Retina (tissue), 1 donor: ENCODE data around the gene TYW3.

ENCODE experiments used
- DNase-seq: peaks from one replicate; pipeline ENCODE4 v3.0.0-alpha.2; 2016

The TYW3 gene, protein sequence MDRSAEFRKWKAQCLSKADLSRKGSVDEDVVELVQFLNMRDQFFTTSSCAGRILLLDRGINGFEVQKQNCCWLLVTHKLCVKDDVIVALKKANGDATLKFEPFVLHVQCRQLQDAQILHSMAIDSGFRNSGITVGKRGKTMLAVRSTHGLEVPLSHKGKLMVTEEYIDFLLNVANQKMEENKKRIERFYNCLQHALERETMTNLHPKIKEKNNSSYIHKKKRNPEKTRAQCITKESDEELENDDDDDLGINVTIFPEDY

GRCh38 chr1:74732960-74733603, at the start of gene TYW3, which contains the start of gene CRYZ:
TSS of gene TYW3 (plus strand) at chr1:74733152. CDS start at chr1:74733245, 93 bp downstream.
TSS of gene CRYZ (minus strand) at chr1:74733050. CDS start at chr1:74724821, 8,229 bp downstream.
- peak; percentile 94 for DNase-seq

DNA sequence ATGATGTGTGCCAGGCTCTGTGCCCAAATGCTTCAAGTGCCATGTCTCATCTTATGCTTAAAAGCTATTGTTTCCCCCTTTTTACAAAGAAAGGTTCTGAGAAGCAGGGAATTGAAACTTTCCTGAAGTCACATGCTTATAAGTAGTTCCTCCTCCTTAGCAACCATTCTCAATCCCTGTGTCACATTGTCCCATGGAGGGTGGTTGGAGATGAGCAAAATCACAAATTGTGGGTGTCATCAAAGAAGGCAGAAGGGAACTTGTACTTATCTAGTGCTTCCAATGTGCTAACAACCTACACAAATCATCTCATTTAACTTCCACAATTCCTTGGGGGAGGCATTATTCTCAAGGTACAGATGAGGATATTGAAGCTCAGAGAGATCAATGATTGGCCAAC, 49.3 kb upstream of the TYW3 start:
- no peak for DNase-seq

GRCh38 chr1:74684301-74684700, 48.7 kb upstream of the TYW3 start:
- DNase-seq = no peak

GRCh38 chr1:74686928-74687327, 46.0 kb upstream of the TYW3 start:
- DNase-seq = peak; percentile 21

DNA sequence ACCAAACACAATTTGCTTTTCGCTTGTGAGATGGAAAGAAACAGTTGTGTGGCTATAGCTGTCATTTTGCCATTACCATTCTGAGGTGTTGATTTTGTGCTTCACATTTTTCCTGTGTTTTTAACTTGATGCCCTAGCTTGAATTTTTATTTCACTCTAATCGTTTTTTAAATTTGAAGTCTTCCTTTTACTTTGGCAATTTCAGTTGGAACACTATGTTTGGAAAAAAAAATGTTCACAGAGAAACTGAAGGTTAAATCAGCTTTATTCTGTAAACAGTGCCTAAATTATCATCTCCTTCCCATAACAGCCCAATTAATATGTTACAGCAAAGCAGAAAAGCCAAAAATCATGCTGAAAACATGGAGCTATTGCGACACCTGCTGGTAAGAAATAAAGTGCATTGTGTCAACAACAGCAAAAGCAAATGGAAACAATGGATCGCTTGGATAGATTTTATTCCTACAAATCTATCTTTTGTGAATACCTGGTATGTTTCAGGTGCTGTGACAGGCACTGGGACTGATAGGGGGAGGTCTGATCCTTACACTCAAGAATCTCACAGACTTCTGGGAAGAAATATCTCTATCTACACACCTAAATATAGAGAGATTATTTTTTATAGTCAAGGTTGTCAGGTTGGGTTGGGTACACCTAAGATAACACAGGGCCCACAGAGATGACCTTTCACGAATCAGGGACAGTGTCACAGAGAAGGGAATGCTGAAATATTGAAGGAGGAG, 43.2 kb upstream of the TYW3 start:
- peak; percentile 69 for DNase-seq

GRCh38 chr1:74690364-74690696, 42.6 kb upstream of the TYW3 start:
- no peak for DNase-seq

DNA sequence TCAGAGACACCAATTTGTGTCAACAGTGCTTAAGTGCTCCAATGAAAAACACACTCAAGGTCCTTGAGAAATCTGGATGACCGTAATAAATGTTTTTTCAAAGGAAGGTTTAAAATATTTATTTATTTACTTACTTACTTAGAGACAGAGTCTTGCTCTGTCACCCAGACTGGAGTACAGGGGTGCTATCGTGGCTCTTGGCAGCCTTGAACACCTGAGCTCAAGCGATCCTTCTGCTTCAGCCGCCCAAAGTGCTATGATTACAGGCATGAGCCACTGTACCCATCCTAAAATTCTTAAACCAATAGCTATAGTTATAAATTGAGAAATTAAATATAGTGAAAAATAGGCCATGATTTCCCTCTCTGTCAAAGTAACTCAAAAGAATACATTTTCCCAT, 42.0 kb upstream of the TYW3 start:
- DNase-seq = no peak

GRCh38 chr1:74693473-74693872, 39.5 kb upstream of the TYW3 start:
- no peak for DNase-seq

DNA sequence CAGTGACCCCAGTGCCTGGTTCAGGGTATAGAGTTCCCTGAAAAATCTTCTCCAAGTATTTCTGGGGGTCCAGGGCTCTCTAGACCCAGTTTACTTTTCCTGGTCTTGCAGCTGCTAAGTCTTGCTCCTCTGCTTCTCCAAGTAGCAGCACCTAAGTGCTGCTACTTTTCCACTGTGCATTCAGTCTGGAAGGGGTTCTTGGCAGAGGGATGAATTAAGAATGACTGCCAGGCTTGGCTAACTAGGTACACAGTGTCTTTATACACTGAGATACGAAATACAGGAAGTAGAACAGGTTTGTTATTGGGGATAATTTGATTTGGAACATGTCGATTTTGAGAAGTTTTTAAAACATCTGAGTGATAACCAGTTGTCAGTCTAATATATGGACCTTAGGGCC, 35.1 kb upstream of the TYW3 start:
- DNase-seq = no peak

- DNase-seq = no peak
Observed at GRCh38 chr1:74699331-74699730, 33.6 kb upstream of the TYW3 start.

DNA sequence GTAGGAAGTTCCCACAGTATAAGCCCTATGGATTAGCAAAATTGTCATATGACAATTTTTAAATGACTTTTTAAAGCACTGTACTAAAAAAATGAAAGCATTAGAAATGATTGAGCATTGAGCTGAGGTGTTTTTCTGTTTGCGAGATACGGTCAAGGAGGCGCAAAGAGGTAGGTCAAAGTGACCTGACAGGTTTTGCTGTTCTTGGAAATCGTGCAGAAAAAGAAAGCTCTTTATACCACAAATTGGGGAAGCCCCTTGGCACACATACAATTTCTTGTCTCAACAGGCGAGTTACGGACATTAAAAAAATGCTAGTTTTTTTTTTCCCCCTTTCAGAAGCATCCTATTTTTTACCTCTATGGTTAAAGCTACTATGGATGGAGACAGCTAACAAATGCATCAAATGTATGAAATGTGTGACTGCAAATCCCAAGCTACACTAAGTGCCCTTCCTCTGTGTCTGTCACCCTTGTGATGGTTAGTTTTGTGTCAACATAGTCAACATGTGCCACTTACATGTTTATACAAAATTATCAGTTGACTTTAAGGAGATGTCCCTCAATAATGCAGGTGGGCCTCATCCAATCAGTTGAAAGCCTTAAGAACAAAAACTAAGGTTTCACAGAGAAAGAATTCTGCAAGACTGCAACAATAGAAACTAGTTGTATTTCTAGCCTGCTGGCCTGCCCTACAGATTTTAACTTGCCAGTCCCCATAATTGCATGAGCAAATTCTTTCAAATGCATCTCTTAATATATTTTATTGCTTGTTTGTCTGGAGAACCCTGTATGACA, 29.4 kb upstream of the TYW3 start:
- DNase-seq = no peak

DNA sequence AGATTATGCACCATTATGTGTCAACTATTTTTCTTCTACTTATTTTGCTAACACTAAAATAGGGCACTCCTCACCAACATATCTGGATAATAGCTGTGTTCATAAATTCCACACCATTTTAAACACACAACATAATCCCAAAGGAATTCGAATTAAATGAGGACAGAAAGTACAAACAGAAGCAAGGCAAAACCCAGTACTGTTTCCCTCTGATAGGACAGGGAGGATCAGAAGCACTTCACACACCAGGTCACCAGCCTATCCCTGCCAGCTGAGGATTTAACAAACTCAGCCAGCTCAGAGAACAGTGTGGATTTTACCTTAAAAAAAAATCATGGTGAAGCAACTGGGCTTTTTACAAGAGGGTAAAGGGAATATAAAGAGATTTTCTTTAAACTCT, 20.1 kb upstream of the TYW3 start:
- DNase-seq = no peak

- no peak for DNase-seq
Observed at GRCh38 chr1:74713849-74714248, 19.1 kb upstream of the TYW3 start.

DNA sequence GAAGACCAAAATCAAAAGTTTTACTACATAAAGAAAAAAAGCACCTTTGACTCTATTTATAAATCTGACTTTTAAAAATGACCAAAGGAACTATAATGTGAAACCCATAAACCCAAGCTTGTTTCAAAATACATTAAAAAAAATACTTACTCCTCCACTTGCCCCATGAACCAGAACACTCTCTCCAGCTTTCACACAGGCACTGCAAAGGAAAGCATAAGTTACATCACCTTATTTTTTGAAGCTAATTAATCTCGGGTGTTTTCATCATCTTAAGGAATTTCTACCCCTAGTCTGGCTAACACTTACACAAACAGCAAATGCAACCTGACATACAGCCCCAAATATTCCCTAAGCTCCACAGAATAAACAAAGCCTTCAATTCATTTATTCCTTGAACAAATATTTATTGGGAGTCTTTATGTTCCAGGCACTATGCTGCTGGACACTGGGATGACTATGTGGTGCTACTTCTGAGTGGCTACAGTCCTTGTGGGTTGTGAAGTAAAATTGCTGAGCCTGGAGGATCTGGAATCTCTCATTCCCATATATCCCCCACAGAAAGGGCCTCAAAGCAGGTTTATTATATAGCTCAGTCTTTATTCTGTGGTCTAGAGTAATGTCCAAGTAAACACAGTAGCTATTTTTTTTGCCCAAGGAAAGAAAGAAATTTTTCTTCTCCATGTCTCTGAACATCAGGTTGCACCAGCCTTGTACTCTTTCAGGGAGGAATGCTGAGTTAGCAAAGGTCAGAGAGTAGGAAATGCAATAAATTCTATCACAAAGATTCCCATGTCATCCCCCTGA, 18.3 kb upstream of the TYW3 start:
- no peak for DNase-seq

DNA sequence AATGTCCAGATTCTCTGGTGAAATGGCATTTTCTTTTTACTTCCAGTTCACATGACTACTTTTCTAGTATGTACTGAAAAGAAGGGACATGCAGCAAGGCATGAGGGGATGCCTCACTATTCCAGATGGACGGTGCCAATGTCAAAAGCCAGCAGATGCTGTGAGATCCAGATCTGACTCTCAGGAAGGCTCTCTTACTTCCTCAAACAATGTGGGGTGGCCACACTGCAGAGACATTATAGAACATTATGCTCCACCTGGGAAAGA, 17.8 kb upstream of the TYW3 start:
- no peak for DNase-seq

GRCh38 chr1:74715806-74716205, 17.1 kb upstream of the TYW3 start:
- DNase-seq = no peak

DNA sequence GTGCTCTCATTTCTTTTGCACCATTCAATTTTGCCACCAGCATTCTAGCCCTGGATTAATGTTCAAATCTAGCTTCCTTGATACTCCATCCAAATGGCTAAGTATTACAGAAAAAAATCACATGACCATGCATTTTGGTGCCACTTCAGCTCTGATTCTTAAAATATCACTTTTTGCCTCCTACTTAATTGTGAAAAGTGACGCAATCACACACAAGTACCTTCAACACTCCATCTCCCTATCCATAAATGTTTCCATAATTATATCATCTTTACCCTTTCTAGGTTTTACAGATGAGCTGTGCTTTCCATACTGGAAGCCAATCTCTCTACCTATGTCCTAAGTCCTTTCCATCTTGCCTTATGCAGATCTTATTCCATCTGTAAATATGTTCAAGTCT, 16.1 kb upstream of the TYW3 start:
- DNase-seq = no peak

GRCh38 chr1:74717626-74718025, 15.3 kb upstream of the TYW3 start:
- DNase-seq = no peak

DNA sequence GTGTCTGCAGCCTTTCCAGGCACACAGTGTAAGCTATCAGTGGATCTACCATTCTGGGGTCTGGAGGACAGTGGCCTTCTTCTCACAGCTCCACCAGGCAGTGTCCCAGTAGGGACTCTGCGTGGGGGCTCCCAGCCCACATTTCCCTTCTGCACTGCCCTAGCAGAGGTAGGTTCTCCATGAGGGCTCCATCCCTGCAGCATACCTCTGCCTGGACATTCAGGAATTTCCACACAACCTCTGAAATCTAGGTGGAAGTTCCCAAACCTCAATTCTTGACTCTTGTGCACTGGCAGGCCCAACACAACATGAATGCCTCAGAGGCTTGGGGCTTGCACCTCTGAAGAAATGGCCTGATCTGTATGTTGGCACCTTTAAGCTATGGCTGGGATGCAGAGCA, 6.9 kb upstream of the TYW3 start:
- DNase-seq = no peak

DNA sequence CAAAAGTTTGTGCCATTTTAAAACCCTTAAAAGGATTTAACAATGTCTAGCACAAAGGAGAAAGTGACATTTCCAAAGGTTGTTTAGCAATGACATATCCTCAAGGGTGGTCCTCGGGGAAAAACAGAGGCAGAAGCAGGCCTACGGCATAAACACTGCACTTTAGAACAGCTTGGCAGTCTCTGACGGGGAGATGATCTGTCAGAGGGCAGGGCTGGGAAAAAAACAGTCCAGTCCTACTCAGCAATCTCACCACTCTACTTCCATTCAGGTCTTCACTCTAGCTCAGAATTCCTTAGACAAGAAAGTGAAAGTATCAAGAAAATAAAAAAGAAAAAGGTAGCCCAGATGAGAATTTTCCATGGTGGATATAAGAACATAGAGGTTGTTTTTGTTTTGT, 4.2 kb upstream of the TYW3 start:
- DNase-seq = no peak

DNA sequence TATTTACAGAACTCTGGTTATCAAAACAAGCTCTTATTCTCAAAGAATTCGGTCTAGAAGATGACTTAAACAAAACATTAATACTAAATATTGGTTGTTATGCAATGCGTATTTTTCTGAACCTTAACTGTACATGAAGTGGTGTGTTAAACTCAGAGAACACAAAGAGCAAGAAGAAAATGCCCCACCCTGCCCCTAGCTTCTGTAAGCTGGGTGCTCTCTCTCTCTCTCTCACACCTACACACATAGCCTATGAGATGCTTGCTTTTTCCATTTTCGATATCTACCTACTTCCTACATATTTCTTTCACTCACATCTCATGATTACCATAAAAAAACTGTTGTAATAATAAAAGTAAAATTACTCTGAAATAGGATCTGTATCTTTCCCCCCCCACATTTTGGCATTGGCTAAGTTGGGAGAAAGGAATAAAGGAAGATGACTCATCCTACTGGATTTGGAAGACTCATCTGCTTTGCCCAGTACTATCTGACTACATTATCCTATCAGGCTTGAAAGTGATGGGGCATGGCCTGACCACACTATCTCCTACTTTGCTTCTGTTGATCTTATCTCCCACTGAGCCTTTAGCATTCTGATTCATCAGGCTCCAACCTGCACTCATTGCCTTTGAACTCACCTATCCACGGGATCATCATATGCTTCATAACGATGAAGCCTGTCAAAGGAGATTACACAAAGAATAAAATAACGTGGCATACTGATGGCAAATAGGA, 3.0 kb upstream of the TYW3 start:
- no peak for DNase-seq

- no peak for DNase-seq
Observed at GRCh38 chr1:74731399-74732052, 1.4 kb upstream of the TYW3 start.
